HEK293 (cell line): Measurements from ENCODE around the gene MAGEC1.

Experiments used
- CTCF ChIP-seq: fragments of 450-650 bp; formaldehyde crosslinking; IDR thresholded peaks from 2 replicates; pipeline ENCODE4 v1.5.1; 2016; ENCODE audit warnings: missing biosample characterization, missing genetic modification characterization
- TRIM28 ChIP-seq: IDR thresholded peaks from 2 replicates; pipeline ENCODE4 v1.6.1; 2011; ENCODE audit warnings: low read length, control low read depth, borderline replicate concordance
- ZBTB48 ChIP-seq: fragments of 450-650 bp; formaldehyde crosslinking; IDR thresholded peaks from 2 replicates; pipeline ENCODE4 v1.5.1; 2016; ENCODE audit warnings: missing biosample characterization, missing genetic modification characterization
- ZNF133 ChIP-seq: fragments of 450-650 bp; formaldehyde crosslinking; IDR thresholded peaks from 2 replicates; pipeline ENCODE4 v1.5.1; 2016; ENCODE audit warnings: missing biosample characterization, missing genetic modification characterization

- TF ChIP-seq TRIM28 (no peak), ZNF133 (tag by site-specific recombination) (no peak), CTCF (tag by site-specific recombination) (no peak), ZBTB48 (tag by site-specific recombination) (no peak)
Observed at GRCh38 chrX:141936080-141936479, 32.4 kb downstream of the MAGEC1 start.
